IPS DF 4.7 (cell line): ENCODE measurements around the gene SPANXB1.
"Not testable (repeated sequence)": the region's sequence is repeated elsewhere in the genome, so short reads cannot be mapped to it uniquely, and the experiment has no call there.

ENCODE experiments used
- DNase-seq: peaks from one replicate; pipeline ENCODE4 v3.0.0-alpha.2; 2013; ENCODE audit warnings: low spot score; ENCODE audit errors: extremely low read depth

Gene SPANXB1, protein sequence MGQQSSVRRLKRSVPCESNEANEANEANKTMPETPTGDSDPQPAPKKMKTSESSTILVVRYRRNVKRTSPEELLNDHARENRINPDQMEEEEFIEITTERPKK

GRCh38 chrX:141002568-141002967 is at the start of gene SPANXB1:
Gene SPANXB1 (plus strand): TSS chrX:141002594. CDS start chrX:141002694, 100 bp downstream.
- not testable (repeated sequence) for DNase-seq

- DNase-seq, result no peak
Observed at GRCh38 chrX:140967036-140967435, 35.4 kb upstream of the SPANXB1 start.

GRCh38 chrX:140971099-140971795 is 31.1 kb upstream of the SPANXB1 start:
- DNase-seq, result no peak

DNA sequence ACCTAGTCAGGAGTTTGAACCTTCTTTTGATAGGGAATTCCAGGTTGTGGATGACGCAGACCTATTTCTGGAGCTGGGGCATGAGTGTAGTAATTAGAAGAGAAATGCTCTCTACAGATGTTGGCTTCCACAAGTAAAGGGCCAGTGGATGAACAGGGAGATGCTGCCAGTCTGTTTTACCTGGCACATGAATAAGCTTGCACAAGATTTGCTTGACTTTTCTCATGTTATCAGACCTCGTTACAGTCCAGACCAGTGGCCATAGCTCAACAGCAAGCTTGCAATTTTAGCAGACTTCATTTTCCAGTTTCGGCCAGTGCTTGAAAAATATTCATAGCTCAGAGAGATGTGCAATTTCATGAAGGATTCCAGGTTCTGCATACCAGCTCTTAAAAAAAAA is 26.9 kb upstream of the SPANXB1 start:
- no peak for DNase-seq

GRCh38 chrX:140980271-140980670 is 22.1 kb upstream of the SPANXB1 start:
- DNase-seq, result no peak

DNA sequence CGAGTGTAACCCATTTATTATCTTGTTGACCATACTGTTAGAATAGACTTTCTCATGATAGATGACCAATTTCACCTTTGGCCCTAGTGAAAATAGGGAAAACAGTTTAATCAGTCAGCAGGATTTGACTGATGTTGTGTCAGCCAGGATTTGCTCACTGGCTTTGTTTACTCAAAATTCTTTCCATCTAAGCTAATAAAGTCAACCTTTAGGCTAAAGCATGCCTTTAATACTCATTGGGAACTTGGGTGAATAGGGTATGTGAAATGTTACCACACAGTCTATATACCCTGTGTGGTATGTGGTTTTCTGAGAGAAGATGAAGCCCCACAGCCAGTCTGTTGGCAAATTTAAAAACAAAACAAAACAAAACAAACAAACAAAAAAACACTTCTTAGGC is 18.7 kb upstream of the SPANXB1 start:
- DNase-seq, result no peak

DNA sequence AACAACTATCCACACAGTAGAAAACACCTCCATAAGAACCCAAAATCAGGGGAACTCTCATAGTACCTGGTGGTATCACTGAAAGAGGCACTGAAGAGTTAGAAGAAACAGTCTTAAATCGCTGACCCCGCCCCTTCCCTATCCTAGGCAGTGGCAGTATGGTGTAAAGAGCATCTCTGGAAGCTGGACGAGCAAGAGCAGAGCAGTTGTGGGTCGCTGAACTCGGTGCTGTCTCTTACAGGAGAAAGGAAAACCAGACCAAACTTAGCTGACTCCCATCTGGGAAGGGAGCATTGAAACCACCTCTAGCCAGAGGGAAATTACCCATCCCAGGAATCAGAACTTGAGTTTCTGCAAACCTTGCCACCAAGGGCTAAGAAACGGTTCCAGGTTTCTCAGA is 2.8 kb downstream of the SPANXB1 start:
- not testable (repeated sequence) for DNase-seq

DNA sequence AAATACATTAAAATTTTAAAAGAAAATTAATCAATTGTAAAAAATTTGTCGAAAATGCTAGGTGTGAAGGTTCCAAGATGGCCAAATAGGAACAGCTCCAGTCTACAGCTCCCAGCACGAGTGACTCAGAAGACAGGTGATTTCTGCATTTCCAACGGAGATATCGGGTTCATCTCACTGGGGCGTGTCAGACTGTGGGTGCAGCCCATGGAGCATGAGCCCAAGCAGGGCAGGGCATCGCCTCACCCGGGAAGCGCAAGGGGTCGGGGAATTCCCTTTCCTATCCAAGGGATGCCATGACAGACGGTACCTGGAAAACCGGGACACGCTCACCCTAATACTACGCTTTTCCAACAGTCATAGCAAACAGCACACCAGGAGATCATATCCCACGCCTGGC is 41.9 kb downstream of the SPANXB1 start:
- not testable (repeated sequence) for DNase-seq

DNA sequence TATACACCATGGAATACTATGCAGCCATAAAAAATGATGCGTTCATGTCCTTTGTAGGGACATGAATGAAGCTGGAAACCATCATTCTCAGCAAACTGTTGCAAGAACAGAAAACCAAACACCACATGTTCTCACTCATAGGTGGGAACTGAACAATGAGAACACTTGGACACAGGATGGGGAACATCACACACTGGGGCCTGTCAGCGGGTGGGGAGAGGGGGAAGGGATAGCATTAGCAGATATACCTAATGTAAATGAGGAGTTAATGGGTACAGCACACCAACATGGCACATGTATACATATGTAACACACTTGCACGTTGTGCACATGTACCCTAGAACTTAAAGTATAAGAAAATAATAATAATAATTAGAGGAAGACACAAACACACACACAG is 47.5 kb downstream of the SPANXB1 start:
- not testable (repeated sequence) for DNase-seq

DNA sequence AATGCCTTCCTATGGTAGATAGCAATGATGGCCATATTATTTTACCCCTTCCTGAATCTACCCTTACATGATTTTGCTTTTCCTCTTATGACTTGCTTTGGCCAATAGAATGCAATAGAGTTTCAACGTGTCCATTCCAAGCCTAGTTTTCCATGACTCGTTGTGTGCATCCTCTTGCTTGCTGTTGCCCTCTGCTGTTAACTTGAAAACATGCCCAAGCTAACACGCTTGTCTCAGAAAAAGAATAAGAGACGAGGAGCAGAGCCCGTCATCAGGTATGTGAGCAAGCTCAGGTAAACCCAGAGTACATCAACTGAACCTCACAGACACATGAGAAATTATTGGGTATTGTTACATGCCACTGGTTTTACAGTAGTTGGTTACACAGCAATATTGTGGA is 49.7 kb downstream of the SPANXB1 start:
- DNase-seq, result not testable (repeated sequence)
